Measurements from ENCODE around the gene NCOA3. TPM values are rescaled to one million over a fixed set of nuclear protein-coding genes. Genes with fewer than 3 reads are reported as not detected.
A peak's percentile ranks its signal among the peaks of the same experiment; 100 is the strongest.

Gene NCOA3
- total RNA-seq, 1 donor, result 44.5 TPM

DNA sequence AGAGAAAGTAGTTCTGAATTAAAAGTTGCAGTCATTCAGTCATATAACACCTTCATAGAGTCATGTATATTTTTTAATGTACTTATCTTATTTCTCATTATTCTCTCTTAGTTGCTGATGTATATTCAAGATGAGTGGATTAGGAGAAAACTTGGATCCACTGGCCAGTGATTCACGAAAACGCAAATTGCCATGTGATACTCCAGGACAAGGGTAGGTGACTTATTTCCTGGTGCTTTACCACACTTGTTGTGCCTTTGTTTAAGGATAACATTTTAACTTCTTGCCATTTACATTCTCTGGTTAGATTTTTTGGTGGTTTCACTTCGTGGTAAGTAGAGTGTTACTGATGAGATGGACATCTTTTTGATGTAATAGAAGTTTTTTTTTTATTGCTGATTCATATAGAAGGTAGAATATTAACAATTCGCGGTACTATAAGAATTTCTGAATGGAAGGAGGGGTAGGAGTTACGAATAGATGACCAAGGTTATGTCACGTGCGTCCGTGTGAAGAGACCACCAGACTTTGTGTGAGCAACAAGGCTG lies 120.5 kb downstream of the NCOA3 start:
- Histone ChIP-seq H3K27ac (ENCODE audit: low read depth, low read length) (no peak overlapping the region), H3K9me3 (ENCODE audit: low read depth, low read length) (no peaks in the 10 kb centered on the region), H3K4me2 (ENCODE audit: insufficient read depth, low read length) (no peak overlapping the region), H4K20me1 (ENCODE audit: insufficient read depth, low read length) (no peaks in the 10 kb centered on the region), H3K4me1 (ENCODE audit: insufficient read depth, low read length) (no peaks in the 10 kb centered on the region), H2AFZ (ENCODE audit: low read length) (no peak overlapping the region), H3K4me3 (ENCODE audit: insufficient read depth, low read length) (no peak overlapping the region), H3K27me3 (ENCODE audit: insufficient read depth, low read length) (no peaks in the 10 kb centered on the region), H3K79me2 (ENCODE audit: insufficient read depth, low read length) (peaks cover 5% of the 10 kb centered on the region), H3K36me3 (ENCODE audit: insufficient read depth, low read length) (peaks cover 22% of the 10 kb centered on the region)
- TF ChIP-seq, protein P1, sequence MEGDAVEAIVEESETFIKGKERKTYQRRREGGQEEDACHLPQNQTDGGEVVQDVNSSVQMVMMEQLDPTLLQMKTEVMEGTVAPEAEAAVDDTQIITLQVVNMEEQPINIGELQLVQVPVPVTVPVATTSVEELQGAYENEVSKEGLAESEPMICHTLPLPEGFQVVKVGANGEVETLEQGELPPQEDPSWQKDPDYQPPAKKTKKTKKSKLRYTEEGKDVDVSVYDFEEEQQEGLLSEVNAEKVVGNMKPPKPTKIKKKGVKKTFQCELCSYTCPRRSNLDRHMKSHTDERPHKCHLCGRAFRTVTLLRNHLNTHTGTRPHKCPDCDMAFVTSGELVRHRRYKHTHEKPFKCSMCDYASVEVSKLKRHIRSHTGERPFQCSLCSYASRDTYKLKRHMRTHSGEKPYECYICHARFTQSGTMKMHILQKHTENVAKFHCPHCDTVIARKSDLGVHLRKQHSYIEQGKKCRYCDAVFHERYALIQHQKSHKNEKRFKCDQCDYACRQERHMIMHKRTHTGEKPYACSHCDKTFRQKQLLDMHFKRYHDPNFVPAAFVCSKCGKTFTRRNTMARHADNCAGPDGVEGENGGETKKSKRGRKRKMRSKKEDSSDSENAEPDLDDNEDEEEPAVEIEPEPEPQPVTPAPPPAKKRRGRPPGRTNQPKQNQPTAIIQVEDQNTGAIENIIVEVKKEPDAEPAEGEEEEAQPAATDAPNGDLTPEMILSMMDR (IDR thresholded peaks at IDR 0.05; ENCODE audit: extremely low read depth, low read depth, low read length), result no peak
- DNase-seq (ENCODE audit: insufficient read length, low spot score, missing footprints), result no peak

DNA sequence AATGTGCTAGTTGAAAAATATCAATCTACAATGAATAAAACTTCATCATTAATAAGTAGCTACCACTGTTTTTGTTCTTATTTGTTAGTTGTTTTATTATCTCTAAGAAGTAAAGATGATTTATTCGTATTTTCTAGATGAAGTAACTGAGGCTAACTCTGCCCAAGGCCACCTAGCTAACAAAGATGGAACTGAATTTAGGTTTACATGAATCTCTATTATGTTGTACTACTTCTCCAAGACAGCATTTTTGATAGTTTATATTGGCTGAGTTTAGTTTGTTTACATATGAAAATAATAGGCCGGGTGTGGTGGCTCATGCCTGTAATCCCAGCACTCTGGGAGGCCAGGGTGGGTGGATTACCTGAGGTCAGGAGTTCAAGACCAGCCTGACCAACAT lies 121.5 kb downstream of the NCOA3 start:
- Histone ChIP-seq H3K27ac (ENCODE audit: low read depth, low read length) (no peak overlapping the region), H3K9me3 (ENCODE audit: low read depth, low read length) (no peaks in the 10 kb centered on the region), H3K4me1 (ENCODE audit: insufficient read depth, low read length) (no peaks in the 10 kb centered on the region), H3K4me3 (ENCODE audit: insufficient read depth, low read length) (no peak overlapping the region), H3K36me3 (ENCODE audit: insufficient read depth, low read length) (peaks cover 30% of the 10 kb centered on the region), H3K27me3 (ENCODE audit: insufficient read depth, low read length) (no peaks in the 10 kb centered on the region), H2AFZ (ENCODE audit: low read length) (no peak overlapping the region), H4K20me1 (ENCODE audit: insufficient read depth, low read length) (no peaks in the 10 kb centered on the region), H3K4me2 (ENCODE audit: insufficient read depth, low read length) (no peak overlapping the region), H3K79me2 (ENCODE audit: insufficient read depth, low read length) (peaks cover 2% of the 10 kb centered on the region)
- no peak for DNase-seq (ENCODE audit: insufficient read length, low spot score, missing footprints)
- TF ChIP-seq, protein P1 (IDR thresholded peaks at IDR 0.05; ENCODE audit: extremely low read depth, low read depth, low read length), result peak; percentile 10

DNA sequence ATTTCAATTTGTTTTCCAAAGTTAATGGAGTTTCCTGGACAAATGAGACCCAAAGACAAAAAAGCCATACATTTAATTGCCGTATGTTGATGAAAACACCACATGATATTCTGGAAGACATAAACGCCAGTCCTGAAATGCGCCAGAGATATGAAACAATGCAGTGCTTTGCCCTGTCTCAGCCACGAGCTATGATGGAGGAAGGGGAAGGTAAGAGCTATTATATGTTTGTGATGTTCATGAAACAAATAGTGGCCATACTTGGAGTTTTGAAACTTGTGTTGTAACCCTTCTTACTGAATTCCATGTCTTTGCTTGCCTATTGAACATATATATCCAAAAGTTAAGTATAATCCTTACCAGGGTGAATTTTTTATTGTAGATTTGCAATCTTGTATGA lies 125.9 kb downstream of the NCOA3 start:
- TF ChIP-seq, protein P1 (IDR thresholded peaks at IDR 0.05; ENCODE audit: extremely low read depth, low read depth, low read length), result no peak
- no peak overlapping the region for H3K4me2 ChIP-seq (ENCODE audit: insufficient read depth, low read length)

DNA sequence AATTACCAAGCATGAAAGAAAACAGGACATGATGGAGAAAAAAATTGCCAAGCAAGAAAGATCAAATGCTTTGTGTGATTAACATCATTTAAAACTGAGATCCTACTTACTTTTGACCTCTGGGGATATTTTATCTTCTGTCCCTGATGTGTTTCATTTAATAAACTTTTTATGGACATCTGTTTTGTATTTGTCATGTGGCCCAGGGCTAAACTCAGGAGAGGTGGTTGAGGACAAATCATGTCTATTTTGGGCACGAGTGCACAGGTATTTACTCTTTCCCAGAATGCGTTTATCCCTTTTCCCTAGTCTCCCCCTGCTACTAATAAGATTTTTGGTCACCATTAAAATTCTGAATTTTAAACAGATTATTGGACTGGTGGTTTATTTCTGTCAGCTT lies 128.2 kb downstream of the NCOA3 start:
- Histone ChIP-seq H3K27ac (ENCODE audit: low read depth, low read length) (no peak overlapping the region), H3K79me2 (ENCODE audit: insufficient read depth, low read length) (no peaks in the 10 kb centered on the region), H3K4me2 (ENCODE audit: insufficient read depth, low read length) (no peak overlapping the region), H3K4me1 (ENCODE audit: insufficient read depth, low read length) (no peaks in the 10 kb centered on the region), H4K20me1 (ENCODE audit: insufficient read depth, low read length) (no peaks in the 10 kb centered on the region), H2AFZ (ENCODE audit: low read length) (no peak overlapping the region), H3K27me3 (ENCODE audit: insufficient read depth, low read length) (no peaks in the 10 kb centered on the region), H3K4me3 (ENCODE audit: insufficient read depth, low read length) (no peak overlapping the region), H3K36me3 (ENCODE audit: insufficient read depth, low read length) (peaks cover 33% of the 10 kb centered on the region), H3K9me3 (ENCODE audit: low read depth, low read length) (no peaks in the 10 kb centered on the region)
- DNase-seq (ENCODE audit: insufficient read length, low spot score, missing footprints), result no peak
- TF ChIP-seq, protein P1 (IDR thresholded peaks at IDR 0.05; ENCODE audit: extremely low read depth, low read depth, low read length), result no peak

More for the DNA sequence above, 125.9 kb downstream of the NCOA3 start:
- Histone ChIP-seq H3K27me3 (ENCODE audit: insufficient read depth, low read length) (no peaks in the 10 kb centered on the region), H3K4me3 (ENCODE audit: insufficient read depth, low read length) (no peak overlapping the region), H3K27ac (ENCODE audit: low read depth, low read length) (no peak overlapping the region), H3K9me3 (ENCODE audit: low read depth, low read length) (no peaks in the 10 kb centered on the region), H3K36me3 (ENCODE audit: insufficient read depth, low read length) (peaks cover 47% of the 10 kb centered on the region), H3K79me2 (ENCODE audit: insufficient read depth, low read length) (no peaks in the 10 kb centered on the region), H4K20me1 (ENCODE audit: insufficient read depth, low read length) (no peaks in the 10 kb centered on the region), H2AFZ (ENCODE audit: low read length) (no peak overlapping the region), H3K4me1 (ENCODE audit: insufficient read depth, low read length) (no peaks in the 10 kb centered on the region)
- no peak for DNase-seq (ENCODE audit: insufficient read length, low spot score, missing footprints)

Measured in osteoblast (primary cell).